Stomach (tissue), 9 donors: ENCODE results near the gene ACTR10. TPM values are rescaled to one million over a fixed set of nuclear protein-coding genes. Genes with fewer than 3 reads are reported as not detected.

ENCODE experiments used
- DNase-seq, 2 donors: peaks; one replicate each; pipeline versions ENCODE4 v3.0.0 to v3.0.0-alpha.2; 2013 to 2019
- H3K27ac ChIP-seq, 5 donors: fragments of 200-600 bp in 4 of 5; sonication (generic) in 4 of 5; one replicate each; pipeline ENCODE4 v1.5.1; 2013 to 2019; ENCODE audit warnings: mild to moderate bottlenecking in 1 of 5, moderate library complexity in 1 of 5
- H3K27me3 ChIP-seq, 3 donors: fragments of 200-600 bp; sonication (generic); one replicate each; pipeline ENCODE4 v1.5.1; 2017 to 2019; ENCODE audit warnings: mixed run types in 1 of 3
- H3K36me3 ChIP-seq, 4 donors: fragments of 200-600 bp; sonication (generic); 1 replicate in 3 of 4; 2 replicates in 1 of 4; pipeline ENCODE4 v1.5.1; 2016 to 2019
- H3K4me1 ChIP-seq, 4 donors: fragments of 200-600 bp; sonication (generic); one replicate each; pipeline ENCODE4 v1.5.1; 2016 to 2019
- H3K4me3 ChIP-seq, 4 donors: fragments of 200-600 bp; sonication (generic) in 3 of 4; one replicate each; pipeline ENCODE4 v1.5.1; 2016 to 2019; ENCODE audit warnings: mild to moderate bottlenecking in 1 of 4
- H3K9me3 ChIP-seq, 4 donors: fragments of 200-600 bp; sonication (generic); one replicate each; pipeline ENCODE4 v1.5.1; 2016 to 2019
- CTCF ChIP-seq, 7 experiments: fragments of 450-650 bp in 4 of 7; fragments of 200-600 bp in 3 of 7; sonication (generic) in 3 of 7; IDR thresholded peaks; one replicate each; pipeline ENCODE4 v1.5.1; 2016 to 2019; ENCODE audit warnings: antibody characterized with exemption in 7 of 7, control low read depth in 2 of 7, mild to moderate bottlenecking in 1 of 7
- EP300 ChIP-seq: sonication (generic); formaldehyde crosslinking; IDR thresholded peaks from one replicate; pipeline ENCODE4 v1.6.1; 2017; ENCODE audit warnings: antibody characterized with exemption
- POLR2A ChIP-seq, 4 donors: fragments of 450-650 bp; IDR thresholded peaks; one replicate each; pipeline ENCODE4 v1.6.1; 2016; ENCODE audit warnings: antibody characterized with exemption in 4 of 4, control low read depth in 2 of 4, mild to moderate bottlenecking in 1 of 4, moderate library complexity in 1 of 4
- POLR2AphosphoS5 ChIP-seq, 3 donors: sonication (generic); formaldehyde crosslinking; IDR thresholded peaks; one replicate each; pipeline ENCODE4 v1.6.1; 2016; ENCODE audit warnings: antibody characterized with exemption in 3 of 3
- WGBS, 5 donors: extraction: QIAGEN DNeasy Blood & Tissue Kit in 3 of 5; methylation state at CpG; one replicate each; pipeline versions ENCODE4 v1.1.5 to v1.1.7; 2013 to 2018; 5-methylcytosine and 5-hydroxymethylcytosine counted together
- intact Hi-C: fragments of 100-400 bp; cut with DNase I; formaldehyde crosslinking; loops from one replicate; pipeline ENCODE4 v1.15.1; 2023; ENCODE audit warnings: low total_unique reads
- polyA plus RNA-seq, 3 donors: library from polyadenylated mRNA; stranded (reverse); fragments of 200-250 nt; gene quantifications; one replicate each; pipeline ENCODE4 v1.2.3, GENCODE V29; 2013
- total RNA-seq, 5 donors: library from RNA; depleted of rRNA; stranded (reverse); fragments of >200 nt; gene quantifications; one replicate each; pipeline versions ENCODE4 v1.1.0 to v1.2.3, GENCODE V29; 2014 to 2016
- donor health status: healthy with polysubstance abuse.
- donor health status: Bipolar disorder and iron deficiency.
- donor health status: healthy.

Gene ACTR10
- total and polyA plus RNA-seq, 8 donors: 7.5 to 90.5 (median 55.3) TPM

GRCh38 chr14:58191763-58192601 lies 8.0 kb upstream of the ACTR10 start:
- Histone ChIP-seq H3K9me3 (no peaks in the 10 kb centered on the region), H3K36me3 (no peaks in the 10 kb centered on the region), H3K27ac (no peak overlapping the region), H3K4me3 (no peak overlapping the region), H3K4me1 (no peaks in the 10 kb centered on the region), H3K27me3 (no peaks in the 10 kb centered on the region)
- TF ChIP-seq CTCF (IDR thresholded peaks at IDR 0.05) (no peak), POLR2AphosphoS5 (IDR thresholded peaks at IDR 0.05) (no peak), POLR2A (IDR thresholded peaks at IDR 0.05) (no peak), EP300 (no peak)
- no peak for DNase-seq
- 26 to 60% (median 32%) methylated on average over 3 of the region's 3 CpGs for WGBS, 5 donors
- intact Hi-C loops: no loop called here

- intact Hi-C loops: no loop called here
- 66 to 85% (median 81%) methylated on average over 2 of the region's 2 CpGs for WGBS, 5 donors
- Histone ChIP-seq H3K4me3 (no peak overlapping the region), H3K4me1 (peaks cover 0 to under 1% (median 0%) of the 10 kb centered on the region in 4 donors), H3K27me3 (no peaks in the 10 kb centered on the region), H3K36me3 (no peaks in the 10 kb centered on the region), H3K9me3 (no peaks in the 10 kb centered on the region), H3K27ac (no peak overlapping the region)
- TF ChIP-seq CTCF (IDR thresholded peaks at IDR 0.05): no peak
- no peak for TF ChIP-seq EP300
- no peak for DNase-seq
These were observed 6.4 kb upstream of the ACTR10 start for GRCh38 chr14:58193542-58193941.

- intact Hi-C loops: no loop called here
- H3K4me1 ChIP-seq: peaks cover 1 to 15% (median 11%) of the 10 kb centered on the region in 4 donors
- no peaks in the 10 kb centered on the region for H3K9me3 ChIP-seq
- H3K36me3 ChIP-seq: no peaks in the 10 kb centered on the region
- no peak overlapping the region for H3K27ac ChIP-seq
- H3K27me3 ChIP-seq: no peaks in the 10 kb centered on the region
- no peak for DNase-seq
- H3K4me3 ChIP-seq: no peak overlapping the region
- TF ChIP-seq CTCF (IDR thresholded peaks at IDR 0.05) (no peak), EP300 (no peak), POLR2AphosphoS5 (IDR thresholded peaks at IDR 0.05) (no peak), POLR2A (IDR thresholded peaks at IDR 0.05) (no peak)
- WGBS, 5 donors: 66 to 85% (median 71%) methylated on average over 1 of the region's 1 CpG
These were observed 3.8 kb upstream of the ACTR10 start for GRCh38 chr14:58196198-58196597.

GRCh38 chr14:58198086-58198485 lies 1.9 kb upstream of the ACTR10 start:
- WGBS, 5 donors: 86 to 93% (median 88%) methylated on average over 5 of the region's 5 CpGs
- TF ChIP-seq POLR2A (IDR thresholded peaks at IDR 0.05) (no peak), EP300 (no peak), POLR2AphosphoS5 (IDR thresholded peaks at IDR 0.05) (no peak), CTCF (IDR thresholded peaks at IDR 0.05) (no peak)
- intact Hi-C loops: no loop called here

More at GRCh38 chr14:58198086-58198485, 1.9 kb upstream of the ACTR10 start:
- Histone ChIP-seq H3K27me3 (no peaks in the 10 kb centered on the region), H3K27ac (no peak overlapping the region), H3K36me3 (peaks cover 0 to 5% (median 3%) of the 10 kb centered on the region in 4 donors), H3K4me1 (peaks cover 12 to 30% (median 24%) of the 10 kb centered on the region in 4 donors), H3K9me3 (no peaks in the 10 kb centered on the region), H3K4me3 (no peak overlapping the region)
- peak in 1 of 2 donors; percentile 6 for DNase-seq
